GM19238 (cell line): Measurements from ENCODE around the gene CPNE9.

ENCODE experiments used
- DNase-seq: peaks from one replicate; pipeline ENCODE4 v3.0.0; 2011; ENCODE audit warnings: low spot score; ENCODE audit not compliant: insufficient read length

The CPNE9 gene

GRCh38 chr3:9777694-9778021 lies 74.0 kb downstream of the CPNE9 start:
- DNase-seq = no peak

- DNase-seq = no peak
These were observed 74.8 kb downstream of the CPNE9 start for GRCh38 chr3:9778143-9779074.

GRCh38 chr3:9779075-9779593 lies 75.5 kb downstream of the CPNE9 start:
- no peak for DNase-seq
